Adrenal gland (tissue), 5 donors: Measurements from ENCODE around the gene RNF167.

ENCODE experiments used
- POLR2A ChIP-seq, 2 donors: fragments of 450-650 bp; IDR thresholded peaks; one replicate each; pipeline ENCODE4 v1.6.1; 2017; ENCODE audit warnings: antibody characterized with exemption in 2 of 2, mild to moderate bottlenecking in 2 of 2, moderate library complexity in 1 of 2
- TF ChIP-seq, protein P1 (sequence below), 6 experiments: fragments of 450-650 bp in 4 of 6; fragments of 200-600 bp in 2 of 6; sonication (generic) in 1 of 6; IDR thresholded peaks; 1 replicate in 5 of 6; 2 replicates in 1 of 6; pipeline versions ENCODE4 v1.5.1 to v1.8.0; 2016 to 2021; ENCODE audit warnings: antibody characterized with exemption in 6 of 6, mild to moderate bottlenecking in 2 of 6, moderate library complexity in 1 of 6
- donor health status: DM: no; HTN: no; CAD: no.

- TF ChIP-seq, protein P1, sequence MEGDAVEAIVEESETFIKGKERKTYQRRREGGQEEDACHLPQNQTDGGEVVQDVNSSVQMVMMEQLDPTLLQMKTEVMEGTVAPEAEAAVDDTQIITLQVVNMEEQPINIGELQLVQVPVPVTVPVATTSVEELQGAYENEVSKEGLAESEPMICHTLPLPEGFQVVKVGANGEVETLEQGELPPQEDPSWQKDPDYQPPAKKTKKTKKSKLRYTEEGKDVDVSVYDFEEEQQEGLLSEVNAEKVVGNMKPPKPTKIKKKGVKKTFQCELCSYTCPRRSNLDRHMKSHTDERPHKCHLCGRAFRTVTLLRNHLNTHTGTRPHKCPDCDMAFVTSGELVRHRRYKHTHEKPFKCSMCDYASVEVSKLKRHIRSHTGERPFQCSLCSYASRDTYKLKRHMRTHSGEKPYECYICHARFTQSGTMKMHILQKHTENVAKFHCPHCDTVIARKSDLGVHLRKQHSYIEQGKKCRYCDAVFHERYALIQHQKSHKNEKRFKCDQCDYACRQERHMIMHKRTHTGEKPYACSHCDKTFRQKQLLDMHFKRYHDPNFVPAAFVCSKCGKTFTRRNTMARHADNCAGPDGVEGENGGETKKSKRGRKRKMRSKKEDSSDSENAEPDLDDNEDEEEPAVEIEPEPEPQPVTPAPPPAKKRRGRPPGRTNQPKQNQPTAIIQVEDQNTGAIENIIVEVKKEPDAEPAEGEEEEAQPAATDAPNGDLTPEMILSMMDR (IDR thresholded peaks at IDR 0.05), result no peak
- TF ChIP-seq POLR2A (IDR thresholded peaks at IDR 0.05), result peak; percentile 43 to 62
Observed at GRCh38 chr17:4948931-4949320, 8.9 kb downstream of the RNF167 start.
